Loucy (cell line): ENCODE data around the gene MAFB.

Experiments used
- H2AFZ ChIP-seq: fragments of 200-600 bp; sonication (generic); 2 replicates; pipeline ENCODE4 v1.6.0; 2016; ENCODE audit warnings: antibody characterized with exemption, mild to moderate bottlenecking, low read length, moderate library complexity
- H3F3A ChIP-seq: fragments of 200-600 bp; 2 replicates; pipeline ENCODE4 v1.6.0; 2016; ENCODE audit warnings: antibody characterized with exemption, low read depth, mild to moderate bottlenecking
- H3K27me3 ChIP-seq: fragments of 200-600 bp; sonication (generic); 2 replicates; pipeline ENCODE4 v1.6.1; 2014; ENCODE audit warnings: low read length, mild to moderate bottlenecking; ENCODE audit not compliant: insufficient read depth, poor library complexity, severe bottlenecking
- H3K36me3 ChIP-seq: fragments of 200-600 bp; sonication (generic); 2 replicates; pipeline ENCODE4 v1.6.1; 2016; ENCODE audit warnings: low read length; ENCODE audit not compliant: insufficient read depth
- H3K4me1 ChIP-seq: fragments of 200-600 bp; sonication (generic); 2 replicates; pipeline ENCODE4 v1.5.1; 2014; ENCODE audit warnings: low read length, mild to moderate bottlenecking; ENCODE audit not compliant: insufficient read depth, poor library complexity, severe bottlenecking
- H3K4me2 ChIP-seq: fragments of 200-600 bp; sonication (generic); 2 replicates; pipeline ENCODE4 v1.6.0; 2014; ENCODE audit warnings: antibody characterized with exemption, low read length, low read depth, mild to moderate bottlenecking; ENCODE audit not compliant: poor library complexity, severe bottlenecking
- H3K4me3 ChIP-seq: fragments of 200-600 bp; sonication (generic); 2 replicates; pipeline ENCODE4 v1.5.1; 2014; ENCODE audit warnings: low read length, mild to moderate bottlenecking, mixed read lengths; ENCODE audit not compliant: poor library complexity, severe bottlenecking
- H3K79me2 ChIP-seq: fragments of 200-600 bp; sonication (generic); 2 replicates; pipeline ENCODE4 v1.6.1; 2014; ENCODE audit warnings: low read length; ENCODE audit not compliant: insufficient read depth
- H3K9ac ChIP-seq: fragments of 200-600 bp; sonication (generic); 2 replicates; pipeline ENCODE4 v1.6.0; 2014; ENCODE audit warnings: mild to moderate bottlenecking, low read depth, low read length, moderate library complexity; ENCODE audit not compliant: poor library complexity, severe bottlenecking
- H3K9me2 ChIP-seq: fragments of 200-600 bp; sonication (generic); replicated peaks from 2 replicates; pipeline ENCODE4 v1.6.1; 2016; ENCODE audit warnings: low read depth, low read length, mixed read lengths
- H3K9me3 ChIP-seq: fragments of 200-600 bp; sonication (generic); 2 replicates; pipeline ENCODE4 v1.6.1; 2014; ENCODE audit warnings: mild to moderate bottlenecking, antibody characterized with exemption, low read length, low read depth; ENCODE audit not compliant: insufficient read depth
- H4K20me1 ChIP-seq: fragments of 200-600 bp; sonication (generic); 2 replicates; pipeline ENCODE4 v1.6.0; 2014; ENCODE audit warnings: antibody characterized with exemption, low read length, mild to moderate bottlenecking; ENCODE audit not compliant: insufficient read depth, poor library complexity, severe bottlenecking
- CTCF ChIP-seq: fragments of 200-600 bp; sonication (generic); conservative IDR thresholded peaks from 2 replicates; pipeline ENCODE4 v1.5.1; 2014; ENCODE audit warnings: mild to moderate bottlenecking, antibody characterized with exemption, low read length
- EZH2phosphoT487 ChIP-seq: fragments of 200-600 bp; IDR thresholded peaks from 2 replicates; pipeline ENCODE4 v1.6.1; 2018; ENCODE audit warnings: antibody characterized with exemption, mild to moderate bottlenecking, moderate library complexity, borderline replicate concordance

The MAFB gene

GRCh38 chr20:40727960-40728359 is 38.9 kb upstream of the MAFB start:
- Histone ChIP-seq H3K4me3 (no peak overlapping the region), H3F3A (no peaks in the 10 kb centered on the region), H3K36me3 (no peaks in the 10 kb centered on the region), H2AFZ (no peak overlapping the region), H3K4me1 (no peaks in the 10 kb centered on the region), H3K9me2 (no peaks in the 10 kb centered on the region), H3K9ac (no peak overlapping the region), H3K9me3 (peaks cover 9% of the 10 kb centered on the region; the same call in 1 of the 2 replicates), H3K4me2 (no peak overlapping the region), H3K79me2 (no peaks in the 10 kb centered on the region), H4K20me1 (no peaks in the 10 kb centered on the region), H3K27me3 (no peaks in the 10 kb centered on the region)
- TF ChIP-seq EZH2phosphoT487 (no peak), CTCF (no peak)

- H4K20me1 ChIP-seq = no peaks in the 10 kb centered on the region
- H3K4me2 ChIP-seq = no peak overlapping the region
- no peak overlapping the region for H3K4me3 ChIP-seq
- H3K9me2 ChIP-seq = no peaks in the 10 kb centered on the region
- no peak for TF ChIP-seq CTCF
- no peak for TF ChIP-seq EZH2phosphoT487
- H3K4me1 ChIP-seq = no peaks in the 10 kb centered on the region
- no peaks in the 10 kb centered on the region for H3K36me3 ChIP-seq
- H2AFZ ChIP-seq = no peak overlapping the region
- H3F3A ChIP-seq = no peaks in the 10 kb centered on the region
- H3K79me2 ChIP-seq = no peaks in the 10 kb centered on the region
- H3K9ac ChIP-seq = no peak overlapping the region
- peaks cover 9% of the 10 kb centered on the region; the same call in 1 of the 2 replicates for H3K9me3 ChIP-seq
- H3K27me3 ChIP-seq = no peaks in the 10 kb centered on the region
Observed at GRCh38 chr20:40726776-40727175, 37.7 kb upstream of the MAFB start.

- no peaks in the 10 kb centered on the region for H3K27me3 ChIP-seq
- no peak overlapping the region for H3K4me2 ChIP-seq
- peaks cover 9% of the 10 kb centered on the region; the same call in 1 of the 2 replicates for H3K9me3 ChIP-seq
- H3K79me2 ChIP-seq = no peaks in the 10 kb centered on the region
- no peaks in the 10 kb centered on the region for H3F3A ChIP-seq
- H3K9ac ChIP-seq = no peak overlapping the region
- TF ChIP-seq CTCF (no peak), EZH2phosphoT487 (no peak)
- H3K4me1 ChIP-seq = no peaks in the 10 kb centered on the region
- no peak overlapping the region for H2AFZ ChIP-seq
- H3K4me3 ChIP-seq = no peak overlapping the region
- no peaks in the 10 kb centered on the region for H3K9me2 ChIP-seq
- H4K20me1 ChIP-seq = no peaks in the 10 kb centered on the region
- H3K36me3 ChIP-seq = no peaks in the 10 kb centered on the region
Observed at GRCh38 chr20:40724566-40724965, 35.5 kb upstream of the MAFB start.
